ENCODE data around the gene ABCB6.

The ABCB6 gene

GRCh38 chr2:219244789-219245147 lies 26.0 kb upstream of the ABCB6 start:
- TF ChIP-seq YY1 (IDR thresholded peaks at IDR 0.05; ENCODE audit: insufficient read depth, insufficient read length), result no peak
- TF ChIP-seq SUZ12 (IDR thresholded peaks at IDR 0.05; ENCODE audit: extremely low read depth, insufficient read depth, insufficient read length), result no peak
- TF ChIP-seq ZNF274 (IDR thresholded peaks at IDR 0.05; ENCODE audit: low read depth, low read length), result no peak
- Histone ChIP-seq H3K9ac (ENCODE audit: insufficient read length, low read depth) (peak overlapping the region; percentile 98), H3K36me3 (ENCODE audit: insufficient read depth, insufficient read length, low read length) (peaks cover 39% of the 10 kb centered on the region), H3K4me1 (ENCODE audit: insufficient read depth, insufficient read length) (peaks cover 13% of the 10 kb centered on the region), H3K4me3 (ENCODE audit: insufficient read length, low read depth) (peak overlapping the region; percentile 97), H3K9me3 (ENCODE audit: insufficient read depth, low read length) (no peaks in the 10 kb centered on the region), H3K27me3 (ENCODE audit: insufficient read depth, insufficient read length) (no peaks in the 10 kb centered on the region)
- no peak for DNase-seq (ENCODE audit: low read depth, low spot score)

DNA sequence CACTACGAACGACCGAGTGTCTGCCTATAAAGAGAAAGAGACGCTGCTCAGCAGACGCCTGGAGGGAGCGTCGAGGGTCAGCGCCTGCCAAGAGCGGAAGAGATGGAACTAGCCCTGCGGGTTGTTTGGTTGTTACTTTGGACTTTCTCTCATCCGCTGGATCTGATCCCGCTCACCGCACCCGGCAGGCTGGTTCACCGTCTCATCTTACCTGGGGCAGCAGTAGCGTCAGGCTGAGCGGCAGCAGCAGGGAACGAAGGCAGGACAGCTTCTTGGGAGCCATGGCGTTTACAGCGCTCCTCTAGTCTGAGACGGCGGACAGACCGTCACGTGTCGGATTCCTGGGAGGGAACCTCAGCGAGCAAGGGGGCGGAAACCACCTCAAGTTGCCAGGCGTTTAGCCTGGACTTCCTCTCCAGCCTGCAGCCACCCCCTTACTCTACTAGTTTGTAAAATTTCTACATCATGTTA lies 24.6 kb upstream of the ABCB6 start:
- H3K9ac ChIP-seq (ENCODE audit: insufficient read length, low read depth), result no peak overlapping the region
- no peak overlapping the region for H3K4me3 ChIP-seq (ENCODE audit: insufficient read length, low read depth)
- H3K36me3 ChIP-seq (ENCODE audit: insufficient read depth, insufficient read length, low read length), result peaks cover 36% of the 10 kb centered on the region

GRCh38 chr2:219234331-219234730 lies 15.6 kb upstream of the ABCB6 start:
- Histone ChIP-seq H3K4me1 (ENCODE audit: insufficient read depth, insufficient read length) (no peaks in the 10 kb centered on the region), H3K27me3 (ENCODE audit: insufficient read depth, insufficient read length) (no peaks in the 10 kb centered on the region), H3K4me3 (ENCODE audit: insufficient read length, low read depth) (no peak overlapping the region), H3K9ac (ENCODE audit: insufficient read length, low read depth) (no peak overlapping the region), H3K9me3 (ENCODE audit: insufficient read depth, low read length) (no peaks in the 10 kb centered on the region), H3K36me3 (ENCODE audit: insufficient read depth, insufficient read length, low read length) (peaks cover 77% of the 10 kb centered on the region)
- DNase-seq (ENCODE audit: low read depth, low spot score), result no peak
- TF ChIP-seq ZNF274 (IDR thresholded peaks at IDR 0.05; ENCODE audit: low read depth, low read length) (no peak), YY1 (IDR thresholded peaks at IDR 0.05; ENCODE audit: insufficient read depth, insufficient read length) (no peak), SUZ12 (IDR thresholded peaks at IDR 0.05; ENCODE audit: extremely low read depth, insufficient read depth, insufficient read length) (no peak)

More for the DNA sequence above, 24.6 kb upstream of the ABCB6 start:
- Histone ChIP-seq H3K9me3 (ENCODE audit: insufficient read depth, low read length) (no peaks in the 10 kb centered on the region), H3K27me3 (ENCODE audit: insufficient read depth, insufficient read length) (no peaks in the 10 kb centered on the region), H3K4me1 (ENCODE audit: insufficient read depth, insufficient read length) (peaks cover 4% of the 10 kb centered on the region)
- DNase-seq (ENCODE audit: low read depth, low spot score), result no peak
- no peak for TF ChIP-seq SUZ12 (IDR thresholded peaks at IDR 0.05; ENCODE audit: extremely low read depth, insufficient read depth, insufficient read length)
- no peak for TF ChIP-seq ZNF274 (IDR thresholded peaks at IDR 0.05; ENCODE audit: low read depth, low read length)
- no peak for TF ChIP-seq YY1 (IDR thresholded peaks at IDR 0.05; ENCODE audit: insufficient read depth, insufficient read length)

DNA sequence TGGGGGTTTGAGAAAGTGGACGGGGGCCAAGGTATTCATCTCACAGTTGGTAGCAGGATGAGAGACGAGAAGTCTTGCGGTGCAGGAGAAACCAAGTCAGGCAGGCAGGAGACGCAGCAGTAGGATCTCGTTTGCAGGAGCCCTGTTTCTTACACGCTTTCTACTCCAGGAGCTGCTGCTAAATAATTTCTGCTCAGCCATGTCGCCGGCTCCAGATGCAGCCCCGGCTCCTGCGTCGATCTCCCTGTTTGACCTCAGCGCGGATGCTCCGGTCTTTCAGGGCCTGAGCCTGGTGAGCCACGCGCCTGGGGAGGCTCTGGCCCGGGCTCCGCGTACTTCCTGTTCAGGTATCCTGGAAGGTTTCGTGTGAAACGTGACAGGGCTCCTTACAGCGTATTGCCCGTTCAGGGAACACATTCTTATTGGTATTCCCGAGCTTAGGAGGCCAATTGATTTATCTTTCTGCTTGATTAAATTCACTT lies 11.3 kb upstream of the ABCB6 start:
- Histone ChIP-seq H3K27me3 (ENCODE audit: insufficient read depth, insufficient read length) (no peaks in the 10 kb centered on the region), H3K4me3 (ENCODE audit: insufficient read length, low read depth) (peak overlapping the region; percentile 81), H3K4me1 (ENCODE audit: insufficient read depth, insufficient read length) (peaks cover 7% of the 10 kb centered on the region), H3K36me3 (ENCODE audit: insufficient read depth, insufficient read length, low read length) (peaks cover 62% of the 10 kb centered on the region), H3K9me3 (ENCODE audit: insufficient read depth, low read length) (no peaks in the 10 kb centered on the region), H3K9ac (ENCODE audit: insufficient read length, low read depth) (peak overlapping the region; percentile 97)
- no peak for DNase-seq (ENCODE audit: low read depth, low spot score)
- TF ChIP-seq SUZ12 (IDR thresholded peaks at IDR 0.05; ENCODE audit: extremely low read depth, insufficient read depth, insufficient read length) (no peak), ZNF274 (IDR thresholded peaks at IDR 0.05; ENCODE audit: low read depth, low read length) (no peak), YY1 (IDR thresholded peaks at IDR 0.05; ENCODE audit: insufficient read depth, insufficient read length) (no peak)

- peak within 1 kb of the TSS; percentile 81 for H3K4me3 ChIP-seq (ENCODE audit: insufficient read length, low read depth)
- H3K9me3 ChIP-seq (ENCODE audit: insufficient read depth, low read length), result no peaks in the 10 kb centered on the region
- no peaks in the 10 kb centered on the region for H3K27me3 ChIP-seq (ENCODE audit: insufficient read depth, insufficient read length)
- no peak for TF ChIP-seq ZNF274 (IDR thresholded peaks at IDR 0.05; ENCODE audit: low read depth, low read length)
- TF ChIP-seq SUZ12 (IDR thresholded peaks at IDR 0.05; ENCODE audit: extremely low read depth, insufficient read depth, insufficient read length), result no peak
- no peak for TF ChIP-seq YY1 (IDR thresholded peaks at IDR 0.05; ENCODE audit: insufficient read depth, insufficient read length)
- H3K4me1 ChIP-seq (ENCODE audit: insufficient read depth, insufficient read length), result peaks cover 7% of the 10 kb centered on the region
- peak within 1 kb of the TSS; percentile 97 for H3K9ac ChIP-seq (ENCODE audit: insufficient read length, low read depth)
- DNase-seq (ENCODE audit: low read depth, low spot score), result peak; percentile 99
- peaks cover 62% of the 10 kb centered on the region for H3K36me3 ChIP-seq (ENCODE audit: insufficient read depth, insufficient read length, low read length)
These were observed 10.7 kb upstream of the ABCB6 start, which contains the start of the genes ANKZF1 and ATG9A for GRCh38 chr2:219229305-219230058. Gene ANKZF1 (plus strand): TSS chr2:219229806. CDS start chr2:219230258, 452 bp downstream. Gene ATG9A (minus strand): TSS chr2:219229636. CDS start chr2:219228024, 1,612 bp downstream.

GRCh38 chr2:219228911-219229304 lies 10.2 kb upstream of the ABCB6 start:
- Histone ChIP-seq H3K9ac (ENCODE audit: insufficient read length, low read depth) (peak overlapping the region; percentile 97), H3K36me3 (ENCODE audit: insufficient read depth, insufficient read length, low read length) (peaks cover 62% of the 10 kb centered on the region), H3K27me3 (ENCODE audit: insufficient read depth, insufficient read length) (no peaks in the 10 kb centered on the region), H3K4me1 (ENCODE audit: insufficient read depth, insufficient read length) (peaks cover 7% of the 10 kb centered on the region), H3K4me3 (ENCODE audit: insufficient read length, low read depth) (peak overlapping the region; percentile 81), H3K9me3 (ENCODE audit: insufficient read depth, low read length) (no peaks in the 10 kb centered on the region)
- TF ChIP-seq YY1 (IDR thresholded peaks at IDR 0.05; ENCODE audit: insufficient read depth, insufficient read length) (no peak), SUZ12 (IDR thresholded peaks at IDR 0.05; ENCODE audit: extremely low read depth, insufficient read depth, insufficient read length) (no peak)
- DNase-seq (ENCODE audit: low read depth, low spot score), result no peak
